H1 (cell line): ENCODE results near the gene PRKAB1. TPM values are rescaled to one million over a fixed set of nuclear protein-coding genes. Genes with fewer than 3 reads are reported as not detected.

ENCODE experiments used
- CTCF ChIA-PET: fragments of 300-600 bp; sonication (Branson Sonifier 250); formaldehyde crosslinking; loops from one replicate; lab custom pipeline; 2021; ENCODE audit not compliant: partially characterized antibody; lab: Charles Lee
- POLR2A ChIA-PET: fragments of 300-600 bp; sonication (Branson Sonifier 250); formaldehyde crosslinking; loops from one replicate; lab custom pipeline; 2021; ENCODE audit warnings: inconsistent platforms; ENCODE audit not compliant: partially characterized antibody; lab: Charles Lee
- DNase-seq, 2 experiments: peaks; one replicate each; pipeline versions ENCODE4 v3.0.0 to v3.0.0-alpha.2; 2010 to 2022; ENCODE audit warnings: low spot score in 2 of 2, low read depth in 1 of 2, mixed read lengths in 1 of 2
- FAIRE-seq: peaks from 2 replicates; lab custom pipeline; 2011; peaks lifted over from hg19 to GRCh38; lab: Jason Lieb, UNC
- H2AFZ ChIP-seq: 2 replicates; pipeline ENCODE4 v1.8.1; 2012; ENCODE audit warnings: low read length, inconsistent platforms
- H2AK5ac ChIP-seq: 2 replicates; pipeline ENCODE4 v1.6.1; 2013; ENCODE audit warnings: low read depth, low read length
- H2BK120ac ChIP-seq: replicated peaks from 2 replicates; pipeline ENCODE3; 2013; ENCODE audit warnings: low read depth, low read length, inconsistent platforms
- H2BK12ac ChIP-seq: 2 replicates; pipeline ENCODE4 v1.6.1; 2013; ENCODE audit warnings: low read depth, low read length
- H2BK15ac ChIP-seq: 2 replicates; pipeline ENCODE4 v1.6.1; 2013; ENCODE audit warnings: low read length
- H2BK20ac ChIP-seq: 2 replicates; pipeline ENCODE4 v1.6.1; 2013; ENCODE audit warnings: low read length
- H2BK5ac ChIP-seq: 2 replicates; pipeline ENCODE4 v1.6.1; 2013; ENCODE audit warnings: low read depth, low read length
- H3K14ac ChIP-seq: 2 replicates; pipeline ENCODE4 v1.6.1; 2013; ENCODE audit warnings: inconsistent platforms; ENCODE audit not compliant: insufficient read length
- H3K18ac ChIP-seq: 2 replicates; pipeline ENCODE4 v1.6.1; 2013; ENCODE audit warnings: low read length; ENCODE audit errors: extremely low read depth
- H3K23ac ChIP-seq: 2 replicates; pipeline ENCODE4 v1.6.1; 2013; ENCODE audit warnings: inconsistent platforms; ENCODE audit not compliant: insufficient read length
- H3K23me2 ChIP-seq: 2 replicates; pipeline ENCODE4 v1.6.1; 2013; ENCODE audit warnings: low read depth, low read length
- H3K27ac ChIP-seq: 2 replicates; pipeline ENCODE4 v1.6.1; 2011; ENCODE audit warnings: low read depth, low read length, inconsistent platforms
- H3K27me3 ChIP-seq, 4 experiments: replicated peaks in 1 of 4; 1 replicate in 1 of 4; 2 replicates in 3 of 4; pipeline versions ENCODE4 v1.6.1 to v1.8.1; 2011 to 2013; ENCODE audit warnings: low read length in 3 of 4, mild to moderate bottlenecking in 3 of 4, inconsistent platforms in 2 of 4, mixed read lengths in 2 of 4, moderate library complexity in 1 of 4; ENCODE audit not compliant: control insufficient read depth in 3 of 4, insufficient read depth in 3 of 4; ENCODE audit errors: extremely low read depth in 1 of 4
- H3K36me3 ChIP-seq, 4 experiments: 2 replicates each; pipeline versions ENCODE4 v1.6.1 to v1.8.1; 2011 to 2013; ENCODE audit warnings: mild to moderate bottlenecking in 4 of 4, low read length in 3 of 4, moderate library complexity in 2 of 4, control low read depth in 1 of 4, inconsistent platforms in 1 of 4; ENCODE audit not compliant: insufficient read depth in 4 of 4, control insufficient read depth in 2 of 4
- H3K4ac ChIP-seq: replicated peaks from 2 replicates; pipeline ENCODE3; 2013; ENCODE audit warnings: low read length, low read depth, mixed read lengths, inconsistent platforms; ENCODE audit not compliant: insufficient read length
- H3K4me1 ChIP-seq, 4 experiments: replicated peaks in 1 of 4; 1 replicate in 1 of 4; 2 replicates in 3 of 4; pipeline versions ENCODE4 v1.6.1 to v1.8.1; 2011 to 2013; ENCODE audit warnings: low read length in 3 of 4, inconsistent platforms in 2 of 4, mixed read lengths in 1 of 4; ENCODE audit not compliant: insufficient read depth in 4 of 4, control insufficient read depth in 3 of 4
- H3K4me2 ChIP-seq, 2 experiments: 2 replicates each; pipeline versions ENCODE4 v1.6.1 to v1.8.1; 2011 to 2013; ENCODE audit warnings: low read depth in 2 of 2, low read length in 2 of 2, control low read depth in 1 of 2, inconsistent platforms in 1 of 2, mild to moderate bottlenecking in 1 of 2; ENCODE audit not compliant: insufficient read depth in 1 of 2
- H3K4me3 ChIP-seq, 4 experiments: fragments of 200-600, 300-600 bp in 1 of 4; sonication (generic), shearing (Covaris generic), sonication (Bioruptor Twin) in 1 of 4; 2 replicates each; pipeline versions ENCODE4 v1.5.1 to v1.8.1; 2011 to 2016; ENCODE audit warnings: low read length in 4 of 4, low read depth in 3 of 4, control low read depth in 2 of 4, inconsistent platforms in 2 of 4, mild to moderate bottlenecking in 2 of 4, mixed read lengths in 1 of 4, moderate library complexity in 1 of 4; ENCODE audit not compliant: insufficient read depth in 2 of 4; ENCODE audit errors: extremely low read depth in 1 of 4
- H3K56ac ChIP-seq: replicated peaks from 2 replicates; pipeline ENCODE3; 2013; ENCODE audit warnings: low read depth, mild to moderate bottlenecking, mixed read lengths, low read length, inconsistent platforms; ENCODE audit not compliant: insufficient read length
- H3K79me1 ChIP-seq: 2 replicates; pipeline ENCODE4 v1.6.1; 2013; ENCODE audit warnings: low read depth, low read length, control low read depth
- H3K79me2 ChIP-seq, 2 experiments: 2 replicates each; pipeline versions ENCODE4 v1.6.1 to v1.8.1; 2012 to 2013; ENCODE audit warnings: low read length in 2 of 2, mild to moderate bottlenecking in 2 of 2, inconsistent platforms in 1 of 2; ENCODE audit not compliant: insufficient read depth in 2 of 2, control insufficient read depth in 1 of 2
- H3K9ac ChIP-seq, 4 experiments: replicated peaks in 1 of 4; 1 replicate in 1 of 4; 2 replicates in 3 of 4; pipeline versions ENCODE4 v1.6.1 to v1.8.1; 2011 to 2013; ENCODE audit warnings: low read depth in 3 of 4, low read length in 3 of 4, control low read depth in 2 of 4, mild to moderate bottlenecking in 2 of 4, moderate library complexity in 2 of 4, inconsistent platforms in 1 of 4; ENCODE audit errors: extremely low read depth in 1 of 4
- H3K9me3 ChIP-seq, 2 experiments: 2 replicates each; pipeline versions ENCODE4 v1.6.1 to v1.8.1; 2012 to 2013; ENCODE audit warnings: mild to moderate bottlenecking in 2 of 2, moderate library complexity in 2 of 2, control low read depth in 1 of 2, inconsistent platforms in 1 of 2, low read depth in 1 of 2, low read length in 1 of 2, mixed read lengths in 1 of 2; ENCODE audit not compliant: insufficient read depth in 2 of 2
- H4K20me1 ChIP-seq, 2 experiments: replicated peaks in 1 of 2; 2 replicates each; pipeline versions ENCODE3 to v1.8.1; 2011 to 2013; ENCODE audit warnings: inconsistent platforms in 2 of 2, low read length in 2 of 2, mild to moderate bottlenecking in 1 of 2; ENCODE audit not compliant: insufficient read depth in 2 of 2, control insufficient read depth in 1 of 2
- H4K5ac ChIP-seq: 2 replicates; pipeline ENCODE4 v1.6.1; 2013; ENCODE audit warnings: low read length, low read depth, mixed read lengths, inconsistent platforms; ENCODE audit not compliant: insufficient read length
- H4K8ac ChIP-seq: 2 replicates; pipeline ENCODE4 v1.8.0; 2013; ENCODE audit warnings: mild to moderate bottlenecking, moderate library complexity, low read length, inconsistent platforms; ENCODE audit not compliant: insufficient read depth; ENCODE audit errors: extremely low read depth
- H4K91ac ChIP-seq: replicated peaks from 2 replicates; pipeline ENCODE3; 2013; ENCODE audit warnings: low read length, mixed read lengths, inconsistent platforms; ENCODE audit not compliant: insufficient read length
- CTBP2 ChIP-seq: IDR thresholded peaks from 2 replicates; pipeline ENCODE4 v1.7.0; 2011; ENCODE audit warnings: borderline replicate concordance, mild to moderate bottlenecking, moderate library complexity, mixed read lengths, low read length; ENCODE audit not compliant: insufficient read depth, insufficient read length
- GTF2F1 ChIP-seq: IDR thresholded peaks from 2 replicates; pipeline ENCODE4 v1.6.1; 2012; ENCODE audit warnings: low read depth, low read length, improper control_type of control experiment, borderline replicate concordance
- NRF1 ChIP-seq: IDR thresholded peaks from 2 replicates; pipeline ENCODE4 v1.6.1; 2011; ENCODE audit warnings: mild to moderate bottlenecking, low read depth, low read length, improper control_type of control experiment
- POLR2A ChIP-seq, 2 experiments: IDR thresholded peaks; 1 replicate in 1 of 2; 2 replicates in 1 of 2; pipeline ENCODE4 v1.6.1; 2011; ENCODE audit warnings: low read depth in 2 of 2, low read length in 2 of 2, mild to moderate bottlenecking in 2 of 2; ENCODE audit errors: control extremely low read depth in 1 of 2
- RNF2 ChIP-seq: fragments of 200-900, 300-1000 bp; sonication (generic); IDR thresholded peaks from 2 replicates; pipeline ENCODE4 v1.7.1; 2016; ENCODE audit warnings: borderline replicate concordance, low read depth, mild to moderate bottlenecking, antibody characterized with exemption, low read length; ENCODE audit not compliant: poor library complexity, severe bottlenecking; ENCODE audit errors: missing control alignments
- TEAD4 ChIP-seq: IDR thresholded peaks from 2 replicates; pipeline ENCODE4 v1.6.1; 2012; ENCODE audit warnings: low read depth, low read length, inconsistent platforms, mixed read lengths
- WGBS, 2 experiments: shearing (Covaris generic) in 1 of 2; methylation state at CpG; one replicate each; pipeline versions ENCODE4 v1.1.6 to v1.1.7; 2013 to 2015; ENCODE audit warnings: low lambda C conversion rate in 2 of 2, mixed read lengths in 2 of 2, inconsistent platforms in 1 of 2, low coverage in 1 of 2, missing lambda C conversion rate in 1 of 2; ENCODE audit not compliant: insufficient replicate concordance in 2 of 2, insufficient coverage in 1 of 2, insufficient read length in 1 of 2; ENCODE audit errors: extremely low coverage in 1 of 2, missing lambda C conversion rate in 1 of 2; 5-methylcytosine and 5-hydroxymethylcytosine counted together
- polyA plus RNA-seq, 7 experiments: library from polyadenylated mRNA; depleted of rRNA in 3 of 7; stranded (reverse) in 5 of 7; unstranded in 2 of 7; fragments of >200 nt in 5 of 7; fragments of 200-250 nt in 2 of 7; gene quantifications; 1 replicate in 5 of 7; 2 replicates in 1 of 7; 4 replicates in 1 of 7; pipeline versions ENCODE4 v1.2.1 to v1.2.3, GENCODE V29; 2011 to 2013; ENCODE audit warnings: missing spikeins in 2 of 7, mixed read lengths in 2 of 7
- total RNA-seq: library from RNA; stranded (reverse); fragmentation: NEBNext Ultra II Directional; extraction: Animal tissue kit (Norgen Biotek cat#: 25700); gene quantifications from 2 replicates; pipeline ENCODE4 v1.2.1, GENCODE V29; 2021

The PRKAB1 gene
- total and polyA plus RNA-seq, 2 of the 8 experiments (the other 6 are each of a cell fraction or from before 2014, with no cell fraction given), result 24.0 to 32.1 TPM

GRCh38 chr12:119676022-119676421, 8.1 kb downstream of the PRKAB1 start:
- no peak overlapping the region for H4K5ac ChIP-seq
- no peak for DNase-seq
- H4K20me1 ChIP-seq, result peaks cover 7 to 12% of the 10 kb centered on the region in 2 experiments
- H3K18ac ChIP-seq, result no peak overlapping the region
- no peak overlapping the region for H2AFZ ChIP-seq
- no peak overlapping the region for H3K4me2 ChIP-seq
- H3K27me3 ChIP-seq, result no peaks in the 10 kb centered on the region
- H3K23ac ChIP-seq, result no peak overlapping the region
- H2BK12ac ChIP-seq, result no peak overlapping the region
- H3K4ac ChIP-seq, result no peak overlapping the region
- 96% methylated on average over 9 of the region's 9 CpGs; no CpG with 5 or more reads in 1 of the 2 experiments for WGBS, 2 experiments
- CTCF ChIA-PET, result interaction anchor here (0.9 to 1.9 kb wide), 5 partner anchors 8 to 104 kb away, joined by 3 to 8 read pairs (median 5); partner anchors contain the start of gene PRKAB1
- H3K14ac ChIP-seq, result no peak overlapping the region
- POLR2A ChIA-PET, result interaction anchor here (1.4 to 2.0 kb wide), 3 partner anchors 8 to 54 kb away, joined by 6 to 14 read pairs (median 6); partner anchors contain the start of gene PRKAB1
- H3K23me2 ChIP-seq, result no peaks in the 10 kb centered on the region
- H3K56ac ChIP-seq, result no peak overlapping the region
- no peak overlapping the region for H4K91ac ChIP-seq
- no peak overlapping the region for H2BK20ac ChIP-seq
- H3K4me1 ChIP-seq, result peaks cover 0 to 4% (median 0%) of the 10 kb centered on the region in 4 experiments; a peak in 2 of 7 replicates
- H2BK5ac ChIP-seq, result no peak overlapping the region
- peaks cover 0 to 3% of the 10 kb centered on the region in 2 experiments; a peak in 2 of 4 replicates for H3K79me2 ChIP-seq
- H3K9me3 ChIP-seq, result no peaks in the 10 kb centered on the region
- no peak overlapping the region for H2BK120ac ChIP-seq
- H4K8ac ChIP-seq, result no peak overlapping the region
- no peak for FAIRE-seq
- no peak overlapping the region for H3K27ac ChIP-seq
- H2BK15ac ChIP-seq, result no peak overlapping the region
- H2AK5ac ChIP-seq, result no peak overlapping the region
- H3K36me3 ChIP-seq, result peaks cover 37 to 94% (median 81%) of the 10 kb centered on the region in 4 experiments
- no peak overlapping the region for H3K9ac ChIP-seq
- no peak overlapping the region for H3K4me3 ChIP-seq
- no peaks in the 10 kb centered on the region; the same call in 1 of the 2 replicates for H3K79me1 ChIP-seq
- no peak for TF ChIP-seq CTBP2
- no peak for TF ChIP-seq NRF1
- TF ChIP-seq GTF2F1, result no peak
- no peak for TF ChIP-seq TEAD4
- TF ChIP-seq POLR2A (IDR thresholded peaks at IDR 0.05; ENCODE audit: control extremely low read depth in 1 of 2, low read depth in 2 of 2, low read length in 2 of 2), result no peak
- TF ChIP-seq RNF2, result no peak
